HG02852 (cell line): ENCODE data around the gene IL25.
"Not testable (repeated sequence)": the region's sequence is repeated elsewhere in the genome, so short reads cannot be mapped to it uniquely, and the experiment has no call there.

Source experiments
- ATAC-seq: cut with Tn5 transposase; IDR thresholded peaks from one replicate; pipeline ENCODE4 v1.9.1; 2021; ENCODE audit warnings: mild to moderate bottlenecking, moderate library complexity; ENCODE audit not compliant: unreplicated experiment

IL25 gene

GRCh38 chr14:23407516-23408306 lies 35.1 kb downstream of the IL25 start, which contains the start of gene MYH6:
Gene MYH6 (minus strand): TSS chr14:23408273. CDS start chr14:23407223, 1,050 bp downstream.
- no peak for ATAC-seq

- ATAC-seq, result no peak
Observed at GRCh38 chr14:23408307-23408630, 35.7 kb downstream of the IL25 start.

GRCh38 chr14:23409475-23409874 lies 36.9 kb downstream of the IL25 start:
- ATAC-seq, result peak; percentile 45

- ATAC-seq, result no peak
Observed at GRCh38 chr14:23409966-23410635, 37.5 kb downstream of the IL25 start.

GRCh38 chr14:23411563-23412525 lies 39.2 kb downstream of the IL25 start:
- no peak for ATAC-seq

GRCh38 chr14:23413681-23414080 lies 41.1 kb downstream of the IL25 start:
- no peak for ATAC-seq

- no peak for ATAC-seq
Observed at GRCh38 chr14:23414254-23414653, 41.6 kb downstream of the IL25 start.

GRCh38 chr14:23414906-23415820 lies 42.6 kb downstream of the IL25 start:
- ATAC-seq, result no peak

- no peak for ATAC-seq
Observed at GRCh38 chr14:23415821-23416778, 43.5 kb downstream of the IL25 start.

GRCh38 chr14:23416801-23417200 lies 44.2 kb downstream of the IL25 start:
- no peak for ATAC-seq

- ATAC-seq, result not testable (repeated sequence)
Observed at GRCh38 chr14:23417269-23417668, 44.7 kb downstream of the IL25 start.

- no peak for ATAC-seq
Observed at GRCh38 chr14:23418021-23418420, 45.4 kb downstream of the IL25 start.

- not testable (repeated sequence) for ATAC-seq
Observed at GRCh38 chr14:23419646-23420045, 47.0 kb downstream of the IL25 start.

- ATAC-seq, result no peak
Observed at GRCh38 chr14:23421594-23421993, 49.0 kb downstream of the IL25 start.

- ATAC-seq, result no peak
Observed at GRCh38 chr14:23423657-23424056, 51.0 kb downstream of the IL25 start.

- ATAC-seq, result no peak
Observed at GRCh38 chr14:23425169-23425568, 52.6 kb downstream of the IL25 start.

GRCh38 chr14:23425798-23426197 lies 53.2 kb downstream of the IL25 start:
- ATAC-seq, result not testable (repeated sequence)
